TTC549 (cell line): Measurements from ENCODE around the gene KRTAP5-6.

ENCODE experiments used
- FAIRE-seq: peaks from 2 replicates; lab custom pipeline; 2012; peaks lifted over from hg19 to GRCh38; lab: Jason Lieb, UNC

The KRTAP5-6 gene

DNA sequence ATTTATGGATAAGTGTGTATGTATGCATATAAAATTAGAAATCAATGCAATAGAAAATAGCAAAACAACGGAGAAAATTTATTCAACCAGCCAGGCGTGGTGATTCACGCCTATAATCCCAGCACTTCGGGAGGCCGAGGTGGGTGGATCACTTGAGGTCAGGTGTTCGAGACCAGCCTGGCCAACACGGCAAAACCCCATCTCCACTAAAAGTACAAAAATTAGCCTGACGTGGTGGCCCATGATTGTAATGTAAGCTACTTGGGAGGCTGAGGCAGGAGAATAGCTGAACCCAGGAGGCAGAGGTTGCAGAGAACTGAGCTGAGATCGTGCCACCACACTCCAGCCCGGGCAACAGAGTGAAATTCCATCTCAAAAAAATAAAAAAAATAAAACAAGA lies 5.5 kb downstream of the KRTAP5-6 start:
- no peak for FAIRE-seq

DNA sequence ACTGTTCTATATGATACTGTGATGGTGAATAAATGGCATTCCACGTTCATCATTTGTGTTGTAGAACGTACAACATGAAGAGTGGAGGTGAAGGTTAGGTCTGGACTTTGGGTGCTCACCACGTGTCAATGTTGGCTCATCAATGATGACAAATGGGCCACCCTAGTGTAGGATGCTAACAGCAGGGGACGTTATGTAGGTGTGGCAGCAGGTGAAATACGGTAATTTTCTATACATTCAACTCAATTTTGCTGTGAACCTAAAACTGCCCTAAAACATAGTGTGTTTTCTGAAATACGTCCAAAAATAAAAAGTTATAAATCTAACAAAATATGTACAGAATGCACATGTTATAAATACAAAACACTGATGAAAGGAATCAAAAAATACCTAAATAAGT lies 6.2 kb downstream of the KRTAP5-6 start:
- FAIRE-seq, result no peak

DNA sequence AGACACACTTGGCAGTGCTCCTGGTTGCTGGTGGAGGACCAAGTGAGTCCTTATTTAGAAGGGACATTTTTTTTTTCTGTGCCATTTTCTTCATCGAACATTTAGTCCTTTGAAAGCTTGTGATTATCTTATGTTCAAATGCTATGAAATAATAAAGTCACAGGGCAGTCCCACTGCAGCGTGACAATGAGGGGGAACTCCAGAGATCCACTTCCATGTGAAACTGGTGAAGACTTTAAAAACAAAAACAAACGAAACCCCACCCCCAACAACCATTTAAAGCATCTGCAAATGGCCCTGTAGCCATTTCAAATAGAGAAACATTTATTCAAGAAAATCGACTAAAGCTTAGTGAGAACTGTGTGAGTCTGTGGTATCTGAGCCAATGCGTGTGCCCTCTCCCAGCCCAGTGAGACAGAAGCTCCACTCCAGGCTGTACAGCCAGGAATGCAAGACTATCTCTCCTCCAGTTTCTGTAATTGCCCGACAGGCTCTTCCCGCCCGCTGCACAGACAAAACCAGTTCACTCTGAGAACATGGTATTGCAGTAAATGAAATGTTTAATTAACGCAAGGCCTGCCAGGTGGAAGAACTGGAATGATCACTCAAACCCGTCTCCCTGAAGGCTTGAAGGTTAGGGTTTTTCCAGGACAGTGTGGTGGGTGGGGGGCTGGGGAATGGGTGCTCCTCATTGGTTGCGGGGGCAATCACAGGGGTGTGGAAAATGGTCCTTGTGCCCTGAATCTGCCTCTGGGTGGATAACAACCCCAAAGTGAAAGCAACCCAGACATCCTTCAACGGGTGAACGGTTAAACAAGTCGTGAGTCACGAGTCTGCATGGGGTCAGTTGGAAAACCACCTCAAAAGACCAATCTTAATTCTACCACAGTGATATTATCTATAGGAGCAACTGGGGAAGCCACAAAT lies 8.4 kb downstream of the KRTAP5-6 start:
- no peak for FAIRE-seq

DNA sequence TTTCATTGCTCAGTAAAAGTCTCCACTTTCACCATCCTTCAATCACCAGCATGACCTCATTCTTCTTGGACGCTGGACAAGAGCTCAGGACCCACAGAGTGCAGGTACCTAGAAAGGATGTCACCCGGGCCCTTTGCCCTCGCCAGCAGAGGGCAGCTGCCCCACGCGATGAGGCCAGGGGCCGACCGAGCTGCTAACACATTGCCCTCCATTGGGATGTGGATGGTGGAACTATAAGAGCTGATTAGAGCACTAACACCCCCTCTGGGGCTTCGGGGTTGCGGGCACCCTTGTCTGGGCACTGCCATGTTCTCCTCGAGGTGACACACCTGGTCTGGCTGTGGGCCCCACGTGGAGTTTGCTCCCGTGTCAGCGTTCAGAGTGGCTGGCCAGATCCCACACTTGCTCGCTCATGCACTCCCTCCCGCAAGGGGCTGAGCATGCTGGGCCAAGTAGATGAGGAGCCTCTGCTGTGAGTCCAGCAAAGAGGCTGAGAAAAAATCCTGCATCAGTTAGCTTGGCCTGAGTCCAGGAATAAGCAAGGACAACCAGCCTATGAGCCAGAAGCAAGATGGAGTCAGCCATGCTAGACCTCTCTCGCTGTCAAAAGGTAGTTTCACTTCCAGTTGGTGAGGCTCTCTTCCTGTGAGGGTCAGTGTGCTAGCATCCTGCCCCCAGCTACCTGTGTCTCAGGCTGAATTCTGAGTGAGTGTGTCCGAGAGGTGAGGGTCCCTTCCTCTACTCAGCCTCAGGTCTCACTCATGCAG lies 9.8 kb downstream of the KRTAP5-6 start:
- FAIRE-seq, result no peak

DNA sequence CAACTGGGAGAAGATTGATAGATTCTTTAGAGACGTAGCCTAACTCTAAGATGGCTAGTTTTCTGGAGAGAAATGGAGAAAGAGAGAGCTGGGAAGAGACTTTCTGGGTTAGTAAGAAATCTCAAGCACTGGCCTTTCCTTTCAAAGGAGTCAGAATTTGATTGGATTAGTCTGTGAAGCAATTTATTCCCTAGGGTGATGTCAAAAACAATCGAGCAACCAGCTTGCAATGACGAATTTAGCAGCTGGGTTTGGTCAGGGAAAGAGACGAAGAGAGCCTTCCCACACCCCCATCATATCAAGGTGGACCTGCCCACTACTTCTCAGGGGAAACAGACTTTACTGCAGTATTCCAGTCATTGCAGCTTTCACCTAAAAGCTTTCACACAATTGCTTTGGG lies 10.8 kb downstream of the KRTAP5-6 start:
- FAIRE-seq, result no peak

DNA sequence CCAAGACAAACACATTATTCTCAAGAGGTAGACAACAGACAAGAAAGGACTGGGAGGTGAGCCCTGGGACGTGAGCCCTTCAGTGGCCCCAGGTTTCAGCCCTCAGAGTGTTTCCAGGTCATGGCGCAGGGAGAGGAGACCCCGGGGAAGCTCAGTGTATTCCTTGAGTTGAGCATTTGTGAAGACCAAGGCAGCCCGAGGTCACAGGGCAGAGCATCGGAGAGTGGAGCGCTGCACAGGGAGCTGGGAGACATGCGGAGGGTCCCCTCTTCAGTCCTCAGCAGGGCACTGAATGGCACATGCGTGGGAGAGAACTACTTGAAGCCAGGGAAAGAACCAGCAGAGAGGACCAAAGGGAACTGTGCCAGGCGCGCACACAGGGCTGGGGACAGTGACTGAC lies 11.7 kb downstream of the KRTAP5-6 start:
- no peak for FAIRE-seq

DNA sequence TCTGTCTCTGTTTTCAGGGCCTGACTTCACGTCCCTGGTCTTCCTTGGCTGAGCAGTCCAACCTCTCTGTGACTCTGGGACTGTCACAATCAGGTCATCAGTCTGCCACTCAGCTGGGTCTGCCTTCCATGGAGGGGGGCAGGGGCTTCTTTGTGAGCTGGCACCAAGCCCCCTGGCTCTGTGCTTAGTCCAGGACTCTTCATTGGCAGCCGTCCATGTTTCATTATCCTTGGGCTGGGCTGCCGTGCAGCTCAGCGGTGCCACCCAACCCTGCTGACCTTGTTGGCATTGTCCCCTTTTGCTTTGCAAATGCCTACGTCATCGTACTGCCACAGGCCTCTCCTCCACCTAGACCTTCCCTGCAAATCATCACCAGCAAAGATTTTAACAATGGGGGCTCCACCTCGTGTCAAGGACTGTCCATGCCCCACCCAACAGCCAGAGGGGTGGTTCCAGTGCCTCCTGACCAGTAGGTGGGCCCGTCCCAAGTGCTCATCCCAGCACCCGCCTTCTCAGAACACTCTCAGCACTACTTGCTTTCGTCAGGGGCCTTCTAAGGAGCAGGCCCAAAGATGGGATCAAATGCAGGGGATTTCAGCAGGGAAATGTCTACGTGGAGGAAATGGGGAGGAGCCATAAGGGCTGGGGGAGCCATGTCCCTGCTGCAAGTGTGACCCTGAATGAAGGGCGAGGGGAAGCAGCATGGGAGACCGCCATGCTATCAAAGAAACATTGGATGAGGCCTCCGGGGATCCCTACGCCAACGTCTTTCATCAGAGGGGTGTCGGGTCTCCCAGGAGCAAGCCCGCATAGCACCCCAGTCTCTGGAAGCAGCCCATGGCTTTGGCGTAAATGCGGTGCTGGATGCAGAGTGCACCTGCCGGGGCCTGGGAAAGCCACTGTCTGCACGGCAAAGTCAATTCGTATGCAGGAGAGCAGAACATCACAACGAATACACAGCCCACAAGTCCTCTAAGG lies 18.2 kb downstream of the KRTAP5-6 start:
- FAIRE-seq, result no peak

DNA sequence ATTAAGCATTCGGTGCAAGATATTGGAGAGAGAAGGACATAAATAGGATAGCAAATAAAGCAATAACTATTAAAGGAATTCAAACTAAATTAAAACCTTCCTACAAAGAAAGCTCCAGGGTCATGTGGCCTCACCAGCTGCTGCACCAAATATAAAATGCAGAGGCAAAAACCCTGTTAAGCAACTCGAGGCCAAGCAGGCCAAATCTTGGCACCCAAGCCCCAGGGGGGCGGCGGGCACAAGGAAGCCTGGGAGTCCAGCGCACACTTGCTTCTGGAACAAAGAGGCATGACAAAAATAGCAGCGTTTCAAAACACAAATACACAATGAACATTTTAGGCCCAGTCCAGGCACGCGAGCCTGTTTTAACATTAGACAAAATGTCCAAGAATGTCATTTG lies 20.8 kb downstream of the KRTAP5-6 start:
- FAIRE-seq, result no peak

DNA sequence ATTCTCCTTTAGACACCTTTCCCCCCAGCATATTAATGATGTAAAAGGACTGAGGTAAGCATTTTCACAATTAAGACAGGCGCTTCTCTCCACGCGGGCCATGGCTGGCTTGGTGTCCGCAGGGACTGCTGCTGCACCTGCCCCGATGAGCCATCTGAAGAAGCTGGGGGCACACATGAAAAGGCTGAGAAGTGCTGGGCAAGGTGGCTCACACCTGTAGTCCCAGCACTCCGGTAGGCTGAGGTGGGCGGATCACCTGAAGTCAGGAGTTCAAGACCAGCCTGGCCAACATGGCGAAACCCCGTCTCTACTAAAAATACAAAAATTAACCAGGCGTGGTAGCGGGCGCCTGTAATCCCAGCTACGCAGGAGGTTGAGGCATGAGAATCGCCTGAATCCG lies 21.3 kb downstream of the KRTAP5-6 start:
- FAIRE-seq, result no peak

DNA sequence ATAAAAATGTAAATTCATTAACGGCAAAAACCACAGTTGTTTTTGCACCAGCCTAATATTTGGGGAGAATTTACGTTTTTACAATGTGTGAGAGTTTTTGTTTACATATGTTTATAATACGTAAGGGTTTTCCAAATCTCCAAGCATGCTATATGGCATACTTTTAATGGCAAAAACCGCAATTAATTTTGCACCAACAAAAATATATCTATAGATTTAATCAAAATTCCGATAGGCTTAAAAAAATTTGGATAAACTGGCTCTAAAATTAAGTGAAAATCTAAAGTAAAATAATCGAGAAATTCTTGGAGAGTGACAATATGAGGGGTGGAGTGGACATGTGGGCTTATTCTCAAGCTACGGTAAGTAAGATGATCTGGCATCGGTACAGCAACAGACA lies 22.8 kb downstream of the KRTAP5-6 start:
- no peak for FAIRE-seq

DNA sequence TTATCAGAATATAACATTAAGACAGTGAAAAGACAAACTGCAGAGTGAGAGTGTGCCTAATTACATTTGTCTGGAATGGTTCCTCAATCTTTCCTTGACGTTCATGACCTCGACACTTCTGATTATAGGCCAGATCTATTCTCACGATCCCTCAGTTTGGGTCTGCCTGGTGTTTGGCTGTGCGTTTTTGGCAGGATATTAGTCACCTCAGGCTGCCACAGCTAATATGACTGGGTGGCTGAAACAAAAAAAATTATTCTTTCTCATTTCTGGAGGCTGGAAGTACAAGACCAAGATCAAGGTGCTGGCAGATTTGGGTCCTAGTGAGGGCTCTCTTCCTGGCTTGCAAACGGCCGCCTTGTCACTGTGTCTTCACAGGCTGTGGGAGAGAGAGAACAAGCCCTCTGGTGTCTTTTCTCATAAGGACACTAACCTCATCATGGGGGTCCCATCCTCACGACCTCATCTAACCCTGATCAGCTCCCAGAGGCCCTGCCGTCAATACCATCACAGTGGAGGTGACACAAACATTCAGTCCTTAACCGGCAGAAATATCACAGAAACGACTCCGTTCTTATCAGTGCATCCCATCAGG lies 30.2 kb downstream of the KRTAP5-6 start:
- FAIRE-seq, result no peak

DNA sequence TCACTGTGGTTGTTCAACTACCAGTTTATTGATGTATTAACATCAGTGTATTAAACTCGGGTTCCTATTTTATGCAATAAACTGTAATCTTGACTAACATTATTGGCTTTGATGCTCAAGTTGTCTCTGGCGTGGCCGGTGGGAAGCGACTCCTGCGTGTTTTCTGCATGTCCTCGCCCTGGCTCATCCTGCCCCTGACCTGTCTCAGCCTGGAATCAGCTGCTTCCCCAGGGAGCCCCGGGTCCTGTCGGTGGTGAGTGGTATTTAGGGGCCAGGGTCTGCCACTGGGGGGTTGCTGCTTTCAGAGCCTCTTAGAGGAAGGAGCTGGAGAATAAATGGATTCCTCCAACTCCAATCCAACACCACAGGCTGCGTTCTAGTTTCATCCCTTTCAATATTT lies 30.9 kb downstream of the KRTAP5-6 start:
- no peak for FAIRE-seq

DNA sequence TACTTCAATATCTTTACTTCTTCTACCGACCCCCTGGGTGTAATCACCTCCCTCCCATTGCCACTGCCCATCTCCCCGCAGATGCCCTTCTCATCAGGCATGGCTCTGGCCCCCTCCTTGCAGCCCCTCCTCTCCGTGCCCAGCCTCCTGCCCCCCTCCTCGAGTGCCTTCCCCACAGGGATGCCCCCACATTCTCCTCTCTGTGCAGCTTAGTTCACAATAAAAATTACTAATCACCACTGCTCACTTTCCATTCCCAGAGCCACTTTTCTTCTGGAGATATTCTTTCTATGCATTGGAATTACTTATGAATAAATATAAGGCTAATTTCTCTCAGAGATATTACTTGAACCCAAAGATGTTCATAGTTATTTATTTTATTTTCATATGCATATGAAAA lies 31.3 kb downstream of the KRTAP5-6 start:
- no peak for FAIRE-seq

DNA sequence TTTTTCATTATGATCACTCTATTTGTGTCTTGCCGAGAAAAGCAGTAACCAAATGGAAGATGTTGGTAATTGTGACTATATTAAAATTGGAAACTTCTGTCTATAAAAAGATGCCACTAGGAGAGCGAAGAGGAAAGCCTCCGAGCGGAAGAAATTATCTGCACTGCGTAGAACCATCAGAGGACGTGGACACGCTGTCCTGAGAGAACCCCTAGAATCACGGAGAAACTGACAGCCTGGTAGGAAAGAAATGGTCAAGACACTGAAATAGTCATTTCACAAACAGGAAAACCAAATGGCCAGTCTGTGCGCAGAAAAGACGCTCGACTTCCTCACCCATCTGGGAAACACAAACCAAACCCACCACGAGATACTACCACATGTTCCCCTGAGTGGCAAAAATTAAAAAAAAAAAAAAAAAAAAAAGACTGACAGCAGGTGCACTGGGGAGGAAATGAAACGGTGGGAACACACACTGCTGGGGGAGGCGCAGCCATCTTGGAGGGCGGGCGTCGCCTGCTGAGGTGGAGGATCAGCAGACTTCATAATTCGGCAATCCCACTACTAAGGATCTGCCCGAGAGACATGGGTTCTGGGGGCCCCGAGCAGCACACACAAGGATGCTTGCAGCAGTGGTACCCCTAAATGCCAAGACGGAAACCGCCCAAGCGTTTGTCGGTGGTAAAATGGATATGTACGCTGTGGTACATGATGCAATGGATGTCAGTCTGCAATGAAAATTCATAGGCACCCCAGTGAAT lies 32.1 kb downstream of the KRTAP5-6 start:
- no peak for FAIRE-seq

DNA sequence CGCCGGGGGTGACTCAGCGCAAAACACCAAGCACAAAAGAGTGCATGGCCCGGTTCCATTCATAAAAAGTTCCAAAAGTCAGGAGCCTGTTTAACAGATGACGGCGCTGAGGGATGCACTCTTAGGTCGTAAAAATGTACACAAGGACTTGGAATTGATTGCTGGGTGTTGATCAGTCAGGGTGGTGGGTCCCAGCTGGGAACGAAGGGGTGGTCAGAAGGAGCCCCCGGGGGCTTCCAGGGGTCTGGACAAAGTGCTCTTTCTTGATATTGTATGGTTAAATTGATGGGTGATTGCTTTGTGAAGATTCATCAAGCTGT lies 32.7 kb downstream of the KRTAP5-6 start:
- FAIRE-seq, result no peak

DNA sequence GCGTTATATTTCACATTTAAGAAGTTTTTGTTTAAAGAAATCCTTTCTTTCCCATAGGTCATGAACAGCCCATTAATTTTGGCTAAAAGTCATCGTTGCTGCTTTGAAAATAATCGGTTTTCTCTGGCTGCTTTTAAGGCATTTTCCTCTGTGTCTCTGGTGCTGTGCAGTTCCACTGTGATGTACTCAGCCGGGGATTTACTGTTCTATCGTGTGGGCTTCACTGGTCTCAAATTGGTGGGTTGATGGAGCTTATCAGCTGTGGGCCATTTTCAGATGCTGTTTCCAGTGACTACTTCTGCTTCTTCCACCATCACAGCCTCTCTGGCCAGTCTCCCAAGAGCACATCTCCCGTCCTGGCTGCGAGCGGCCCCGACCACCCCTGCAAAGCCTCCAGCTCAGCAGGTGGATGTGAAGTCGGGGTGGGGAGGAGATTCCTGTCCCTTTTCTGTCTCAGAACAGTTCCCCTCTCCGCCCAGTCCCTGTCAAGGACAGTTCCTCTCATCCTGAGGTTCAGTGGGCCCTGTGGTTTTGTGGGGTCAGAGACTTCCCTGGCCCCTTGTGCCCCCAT lies 33.1 kb downstream of the KRTAP5-6 start:
- no peak for FAIRE-seq

DNA sequence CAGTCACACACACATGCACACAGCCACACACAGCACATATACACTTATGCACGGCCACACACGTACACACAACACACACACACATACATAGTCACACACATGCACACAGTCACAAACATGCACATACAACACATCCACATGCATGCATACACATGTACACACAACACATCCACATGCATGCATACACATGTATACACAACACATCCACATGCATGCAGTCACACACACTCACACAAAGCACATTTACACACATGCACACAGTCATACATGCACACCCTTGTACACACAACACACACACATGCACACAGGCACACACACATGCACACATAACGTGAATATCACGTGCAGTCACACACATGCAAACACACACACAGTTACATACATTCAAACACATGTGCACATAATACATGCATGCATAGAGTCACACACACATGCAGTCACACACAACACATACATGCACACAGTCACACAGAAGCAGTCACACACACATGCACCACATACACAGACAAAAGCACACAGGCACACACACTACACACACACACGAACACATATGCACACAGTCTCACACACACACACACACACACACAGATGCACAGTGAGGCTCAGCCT lies 34.6 kb downstream of the KRTAP5-6 start:
- FAIRE-seq, result no peak

DNA sequence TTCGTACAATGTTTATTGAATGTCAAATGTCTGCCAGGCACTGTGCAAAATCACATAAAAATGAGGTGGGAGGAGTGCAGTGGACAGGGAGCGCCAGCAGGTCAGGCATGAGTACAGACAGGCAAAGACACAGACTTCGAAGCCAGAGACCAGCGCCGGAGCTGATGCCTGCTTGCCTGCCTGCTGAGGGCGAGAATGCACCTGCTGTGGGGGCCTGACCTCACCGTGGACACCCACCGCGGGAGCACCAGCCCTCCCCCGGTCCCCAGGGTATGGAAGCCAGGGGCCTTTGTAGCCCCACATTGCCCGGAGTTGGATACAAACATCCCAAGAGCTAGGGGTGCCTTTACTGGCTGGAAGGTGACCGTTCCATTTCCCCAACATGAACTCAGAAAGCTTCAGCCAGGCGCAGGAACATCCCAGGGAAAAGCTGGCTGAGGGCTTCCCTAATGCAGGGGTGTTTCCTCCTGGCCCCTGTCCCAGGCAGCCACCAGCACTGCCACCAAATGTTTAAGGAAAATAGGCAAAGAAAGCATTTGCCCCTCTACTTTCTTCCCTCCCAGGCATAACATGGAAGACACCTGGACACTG lies 35.5 kb downstream of the KRTAP5-6 start:
- no peak for FAIRE-seq

DNA sequence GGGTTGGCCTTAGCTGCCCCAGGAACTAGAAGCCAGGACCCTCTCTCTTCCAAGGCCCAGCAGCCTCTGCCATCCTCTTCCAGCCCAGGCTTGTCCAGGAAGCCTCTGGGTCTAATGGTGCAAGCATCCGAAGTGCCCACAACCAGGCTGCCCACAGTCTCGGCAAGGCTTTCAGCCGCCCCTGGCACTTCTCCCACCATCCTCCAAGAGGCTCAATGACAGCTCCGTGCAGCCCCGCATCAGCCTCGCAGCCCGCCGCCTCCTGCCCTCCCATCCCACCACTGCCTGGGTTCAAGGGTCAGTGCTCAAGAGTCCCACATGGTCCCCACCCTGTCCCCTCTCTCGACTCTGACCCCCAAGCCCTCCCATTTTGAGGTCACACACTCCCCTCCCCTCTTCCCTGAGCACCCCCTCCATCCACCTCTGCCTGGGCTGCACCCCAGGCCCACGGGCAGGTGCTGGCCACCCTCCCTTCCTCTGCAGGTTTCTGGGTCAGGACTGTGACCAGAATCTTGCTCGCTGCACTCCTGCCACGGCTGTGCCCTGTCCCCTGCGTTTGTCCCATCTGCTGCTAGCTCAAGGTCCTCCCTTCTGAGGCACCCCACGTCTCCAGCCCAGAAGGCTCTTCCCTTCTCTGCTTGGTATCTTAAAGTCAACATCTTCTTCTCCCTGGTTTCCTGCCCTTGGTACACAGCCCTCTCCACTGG lies 36.2 kb downstream of the KRTAP5-6 start:
- no peak for FAIRE-seq
